Activated T-cell treated with anti-CD3 and anti-CD28 coated beads, Interleukin-2, amount 50 U/mL, for 48 hours (primary cell): ENCODE results near the gene LCLAT1.

Experiments
- DNase-seq, 2 experiments: peaks; one replicate each; pipeline ENCODE4 v3.0.0-alpha.2; 2020

The LCLAT1 gene

GRCh38 chr2:30424231-30424630 lies 22.8 kb upstream of the LCLAT1 start:
- no peak for DNase-seq

GRCh38 chr2:30425326-30425725 lies 21.7 kb upstream of the LCLAT1 start:
- no peak for DNase-seq

DNA sequence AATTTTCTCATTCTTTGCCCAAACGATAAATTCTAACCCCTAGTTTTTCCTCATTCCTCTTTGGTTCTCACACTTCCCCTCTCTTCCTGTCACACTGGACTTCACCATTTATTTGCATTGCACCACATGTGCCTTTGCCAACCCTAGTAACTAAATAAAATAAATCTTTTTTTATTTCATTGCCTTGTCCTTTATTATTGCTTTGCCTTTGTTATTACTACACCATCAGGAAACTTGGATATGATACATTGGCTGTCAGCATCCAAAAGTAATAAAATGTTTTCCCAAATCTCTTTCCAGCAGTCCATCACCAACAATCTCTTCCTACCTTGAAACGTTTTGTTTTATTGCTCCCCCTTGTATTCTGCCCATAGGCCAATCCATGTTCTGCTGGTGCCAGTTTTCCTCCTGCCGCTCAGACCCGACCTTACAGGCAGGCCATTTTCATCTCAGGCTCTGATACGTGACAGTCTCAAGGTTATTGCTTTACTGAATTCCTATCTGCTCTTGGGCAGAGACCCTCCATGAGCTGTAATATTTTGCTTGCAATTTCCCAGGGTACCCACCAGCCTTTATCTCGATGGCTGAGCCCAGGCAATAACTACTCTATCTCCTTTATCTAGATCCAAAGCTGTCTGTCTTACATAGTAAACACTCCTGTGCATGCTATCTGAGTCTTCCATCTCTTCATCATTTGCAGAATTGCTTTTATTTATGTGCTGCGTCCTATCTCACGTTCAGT lies 19.3 kb upstream of the LCLAT1 start:
- no peak for DNase-seq

DNA sequence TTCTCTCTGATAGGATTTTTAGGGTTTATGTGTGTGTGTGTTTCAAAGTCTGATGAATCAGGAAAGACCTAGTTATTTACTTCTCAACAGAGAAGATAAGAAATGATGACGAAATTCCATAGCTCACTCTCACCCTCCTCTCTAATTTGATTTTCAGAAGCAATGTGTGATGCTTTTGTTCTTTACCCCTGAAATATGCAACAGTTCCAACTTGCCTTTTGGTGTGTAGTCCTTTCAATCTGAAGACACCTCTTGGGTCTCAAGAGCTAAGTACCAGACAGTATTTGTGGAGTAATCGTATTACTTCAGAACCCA lies 18.7 kb upstream of the LCLAT1 start:
- DNase-seq: no peak

- DNase-seq: no peak
Observed at GRCh38 chr2:30428827-30429461, 18.1 kb upstream of the LCLAT1 start.

DNA sequence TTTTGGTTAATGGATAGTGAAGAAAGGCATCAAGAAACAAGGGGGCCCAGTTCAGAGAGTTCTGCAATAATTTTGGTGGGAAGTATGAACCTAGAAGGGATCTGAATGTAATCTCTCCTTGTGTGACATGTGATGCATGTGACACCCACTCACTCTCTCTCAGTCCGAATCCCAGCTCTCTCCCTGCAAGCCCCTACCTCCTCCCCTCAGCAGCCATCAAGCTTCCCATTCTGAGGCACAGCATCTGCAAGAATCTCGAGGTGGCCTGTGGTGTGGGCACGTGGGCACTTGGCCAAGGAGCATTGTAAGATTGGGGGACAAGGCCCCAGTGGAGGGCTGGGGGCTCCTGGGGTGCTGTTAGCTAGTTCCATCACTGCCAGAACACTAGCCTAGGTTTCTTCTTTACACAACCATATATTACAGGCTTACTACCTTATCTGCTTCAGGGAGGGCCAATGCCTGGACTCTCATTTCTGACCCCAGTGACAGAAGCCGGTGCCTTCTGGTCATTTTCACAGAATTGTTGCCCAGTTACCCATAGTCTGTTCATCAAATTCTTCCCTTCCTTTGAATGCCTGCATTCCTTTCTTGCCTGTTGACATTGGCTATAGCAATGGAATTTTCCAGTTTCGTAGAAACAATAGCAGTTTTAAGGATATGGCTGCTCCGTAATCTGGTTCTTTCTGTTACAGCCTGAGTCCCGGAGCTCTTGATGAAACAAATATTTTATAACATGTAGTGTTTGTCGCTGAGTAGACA lies 13.3 kb upstream of the LCLAT1 start:
- no peak for DNase-seq

GRCh38 chr2:30434708-30435107 lies 12.3 kb upstream of the LCLAT1 start:
- no peak for DNase-seq

DNA sequence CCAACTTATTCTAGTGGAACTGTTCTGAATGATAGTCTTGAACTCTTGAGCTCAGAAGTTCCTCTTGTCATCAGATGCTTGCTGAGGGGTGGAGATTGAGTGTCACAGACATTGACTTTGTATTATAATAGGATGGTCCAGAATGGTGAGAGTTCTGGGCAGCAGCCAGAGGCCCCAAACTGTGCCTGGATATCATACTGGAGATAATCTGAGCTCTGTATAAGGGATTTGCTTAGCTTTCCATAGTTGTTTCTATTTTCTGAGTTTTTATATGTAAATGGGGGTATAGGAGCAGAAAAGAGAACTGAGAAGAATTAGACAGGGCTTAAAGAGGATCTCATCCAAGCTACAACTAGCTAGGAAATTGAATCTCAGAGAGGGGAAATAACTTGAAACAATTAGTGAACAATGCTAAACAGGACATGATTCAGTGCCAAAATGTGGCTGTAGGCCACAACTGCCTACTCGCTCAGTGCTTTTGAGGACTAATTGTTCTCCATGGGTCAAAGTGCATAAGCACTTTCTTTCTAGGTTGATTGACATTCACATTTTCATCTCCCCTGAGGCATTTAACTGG lies 10.1 kb upstream of the LCLAT1 start:
- no peak for DNase-seq

- DNase-seq: no peak
Observed at GRCh38 chr2:30437809-30438548, 9.1 kb upstream of the LCLAT1 start.

GRCh38 chr2:30439296-30439695 lies 7.8 kb upstream of the LCLAT1 start:
- no peak for DNase-seq

- DNase-seq: no peak
Observed at GRCh38 chr2:30439879-30440278, 7.2 kb upstream of the LCLAT1 start.

DNA sequence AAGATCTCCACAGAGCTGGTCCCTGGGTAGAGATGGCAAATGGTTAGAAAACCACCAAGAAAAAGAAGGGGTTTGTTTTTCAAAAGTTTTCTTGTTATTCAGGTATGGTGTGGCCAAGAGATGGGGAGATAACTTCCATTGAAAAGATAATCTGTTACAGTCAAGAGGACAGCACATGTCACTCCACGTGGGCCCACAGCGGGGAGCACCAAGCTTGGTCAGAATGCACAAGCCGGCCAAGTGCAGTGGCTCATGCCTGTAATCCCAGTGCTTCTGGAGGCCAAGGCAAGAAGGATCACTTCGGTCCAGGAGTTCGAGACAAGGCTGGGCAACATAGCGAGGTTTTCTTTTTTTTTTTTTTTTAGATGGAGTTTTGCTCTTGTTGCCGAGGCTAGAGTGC lies 6.0 kb upstream of the LCLAT1 start:
- DNase-seq: no peak

GRCh38 chr2:30443081-30443480 lies 4.0 kb upstream of the LCLAT1 start:
- DNase-seq: no peak

GRCh38 chr2:30444273-30444672 lies 2.8 kb upstream of the LCLAT1 start:
- DNase-seq: no peak

GRCh38 chr2:30445266-30445821 lies 1.7 kb upstream of the LCLAT1 start:
- no peak for DNase-seq

DNA sequence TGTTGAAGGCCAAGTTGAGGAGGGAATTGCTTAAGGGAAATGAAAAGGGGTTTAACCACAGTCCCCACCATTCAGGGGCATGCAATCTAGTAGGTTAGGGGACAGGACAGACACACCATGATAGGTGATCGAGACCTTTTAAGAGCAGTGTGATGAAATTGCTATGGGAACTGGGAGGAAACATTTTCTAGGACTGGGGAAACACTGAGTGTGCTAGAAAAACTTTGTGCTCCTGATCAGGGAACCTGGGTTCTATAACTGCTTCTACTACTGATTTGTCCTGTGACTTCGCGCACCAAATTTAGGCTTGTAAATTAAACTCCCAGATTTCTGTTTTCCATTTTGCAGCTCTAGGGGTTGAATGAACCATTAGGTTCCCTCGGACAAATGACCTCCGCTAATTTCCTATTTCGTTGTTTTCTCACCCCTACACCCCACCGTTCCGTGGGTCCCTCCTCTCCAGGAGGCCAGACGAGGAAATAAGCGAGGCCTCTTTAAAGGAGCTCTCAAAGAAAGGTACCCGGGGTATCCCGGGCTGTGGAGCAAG lies 371 bp upstream of the LCLAT1 start:
- no peak for DNase-seq

DNA sequence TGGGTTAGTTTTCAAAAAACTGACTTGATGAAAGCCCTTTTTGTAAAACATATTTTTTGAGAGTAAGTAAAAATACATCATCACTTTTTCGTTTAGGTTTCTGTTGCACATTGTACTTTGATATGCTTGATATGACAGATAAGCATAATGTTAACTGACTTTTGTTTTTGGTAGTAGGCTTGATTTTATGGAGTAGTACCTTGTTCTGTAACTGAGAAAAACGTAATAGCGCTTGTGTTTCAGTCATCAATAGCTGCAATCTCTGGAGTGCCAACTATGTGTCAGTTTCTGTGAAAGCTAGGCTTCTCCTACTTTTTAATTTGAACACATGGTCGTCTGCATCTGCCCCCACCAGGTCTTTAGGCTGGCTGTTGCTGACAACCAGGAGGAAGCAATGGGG lies 1.3 kb downstream of the LCLAT1 start:
- no peak for DNase-seq

- DNase-seq: no peak
Observed at GRCh38 chr2:30448866-30449265, 1.8 kb downstream of the LCLAT1 start.

DNA sequence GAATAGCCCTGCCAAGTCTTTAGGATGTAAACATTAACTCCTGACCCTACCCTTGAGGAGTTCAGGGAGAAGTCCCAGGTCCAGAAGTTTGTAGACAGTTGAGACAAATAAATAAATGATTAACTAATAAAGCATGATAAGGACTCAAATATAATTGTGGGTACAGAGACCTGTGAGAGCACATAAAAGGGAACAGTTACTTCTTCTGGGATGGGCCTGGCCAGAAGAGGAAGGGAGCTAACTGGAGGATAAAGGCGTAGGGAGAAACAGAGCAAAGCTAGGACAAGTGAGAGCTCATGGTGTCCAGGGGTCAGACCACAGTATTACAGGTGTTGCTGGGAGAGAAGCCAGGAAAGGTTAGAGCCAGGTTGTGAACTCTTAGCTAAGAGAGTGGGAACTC lies 3.0 kb downstream of the LCLAT1 start:
- DNase-seq: no peak

- DNase-seq: no peak
Observed at GRCh38 chr2:30453498-30453897, 6.5 kb downstream of the LCLAT1 start.

GRCh38 chr2:30454571-30454970 lies 7.5 kb downstream of the LCLAT1 start:
- no peak for DNase-seq

DNA sequence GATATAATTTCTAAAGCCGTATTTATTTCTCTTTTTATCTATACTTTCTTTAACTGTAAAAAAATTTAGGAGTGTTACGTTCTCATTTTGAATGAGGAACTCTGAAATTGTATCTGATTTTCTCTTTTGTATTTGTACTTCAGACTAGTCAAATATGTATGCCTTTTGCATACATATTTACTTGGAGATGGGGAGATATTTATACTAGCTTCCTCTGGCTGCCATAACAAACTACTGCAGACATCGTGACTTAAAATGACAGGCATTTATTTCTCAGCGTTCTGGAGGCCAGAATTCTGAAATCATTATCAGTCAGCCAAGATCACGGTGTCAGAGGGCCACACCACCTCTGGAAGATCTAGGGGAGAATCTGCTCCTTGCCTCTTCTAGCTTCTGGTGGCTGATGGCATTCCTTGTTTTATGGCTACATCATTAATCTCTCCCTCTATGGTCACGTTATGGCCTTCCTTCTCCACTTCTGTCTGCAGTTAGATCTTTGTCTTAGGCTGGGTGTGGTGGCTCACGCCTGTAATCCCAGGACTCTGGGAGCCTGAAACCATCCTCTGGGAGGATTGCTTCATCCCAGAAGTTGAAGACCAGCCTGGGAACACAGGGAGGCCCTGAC lies 8.2 kb downstream of the LCLAT1 start:
- DNase-seq: no peak
